GM18909 (cell line): ENCODE measurements around the gene ANKRD40.
"Not testable (repeated sequence)": the region's sequence is repeated elsewhere in the genome, so short reads cannot be mapped to it uniquely, and the experiment has no call there.

Experiments used
- ATAC-seq: cut with Tn5 transposase; IDR thresholded peaks from one replicate; pipeline ENCODE4 v1.9.1; 2021; ENCODE audit warnings: mild to moderate bottlenecking; ENCODE audit not compliant: unreplicated experiment, poor library complexity

Gene ANKRD40, protein sequence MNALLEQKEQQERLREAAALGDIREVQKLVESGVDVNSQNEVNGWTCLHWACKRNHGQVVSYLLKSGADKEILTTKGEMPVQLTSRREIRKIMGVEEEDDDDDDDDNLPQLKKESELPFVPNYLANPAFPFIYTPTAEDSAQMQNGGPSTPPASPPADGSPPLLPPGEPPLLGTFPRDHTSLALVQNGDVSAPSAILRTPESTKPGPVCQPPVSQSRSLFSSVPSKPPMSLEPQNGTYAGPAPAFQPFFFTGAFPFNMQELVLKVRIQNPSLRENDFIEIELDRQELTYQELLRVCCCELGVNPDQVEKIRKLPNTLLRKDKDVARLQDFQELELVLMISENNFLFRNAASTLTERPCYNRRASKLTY

GRCh38 chr17:50707289-50708049 is at the start of gene ANKRD40:
ANKRD40 (minus strand) TSS chr17:50707914; CDS start chr17:50707654, 260 bp downstream.
- ATAC-seq = peak; percentile 80

GRCh38 chr17:50754521-50754920 is 46.8 kb upstream of the ANKRD40 start:
- ATAC-seq = no peak

GRCh38 chr17:50749245-50749644 is 41.5 kb upstream of the ANKRD40 start:
- ATAC-seq = no peak

DNA sequence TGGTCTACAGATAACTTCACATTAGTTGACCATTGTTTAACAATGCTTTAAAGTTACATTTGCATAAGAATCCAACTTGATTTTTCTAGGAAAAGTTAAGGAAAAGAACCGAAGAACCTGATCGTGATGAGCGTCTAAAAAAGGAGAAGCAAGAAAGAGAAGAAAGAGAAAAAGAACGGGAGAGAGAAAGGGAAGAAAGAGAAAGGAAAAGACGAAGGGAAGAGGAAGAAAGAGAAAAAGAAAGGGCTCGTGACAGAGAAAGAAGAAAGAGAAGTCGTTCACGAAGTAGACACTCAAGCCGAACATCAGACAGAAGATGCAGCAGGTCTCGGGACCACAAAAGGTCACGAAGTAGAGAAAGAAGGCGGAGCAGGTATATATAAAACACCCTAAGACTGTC is 37.9 kb upstream of the ANKRD40 start:
- ATAC-seq = no peak

DNA sequence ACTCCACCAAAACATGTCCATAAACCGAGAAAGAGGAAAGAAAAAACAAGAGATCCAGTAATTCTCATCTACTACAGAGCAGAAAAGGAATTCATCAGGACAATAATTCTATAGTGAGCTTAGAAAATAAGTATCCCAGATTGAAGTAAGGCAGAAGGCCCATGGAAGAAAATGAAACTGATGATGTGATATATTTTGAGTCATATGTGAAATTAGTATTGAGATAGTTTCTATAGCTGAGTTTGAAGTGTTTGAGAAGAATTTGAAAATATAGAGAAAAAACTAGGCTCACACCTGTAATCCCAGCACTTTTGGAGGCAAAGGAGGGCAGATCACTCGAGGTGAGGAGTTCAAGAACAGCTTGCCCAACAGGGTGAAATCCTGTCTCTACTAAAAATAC is 31.4 kb upstream of the ANKRD40 start:
- ATAC-seq = no peak

DNA sequence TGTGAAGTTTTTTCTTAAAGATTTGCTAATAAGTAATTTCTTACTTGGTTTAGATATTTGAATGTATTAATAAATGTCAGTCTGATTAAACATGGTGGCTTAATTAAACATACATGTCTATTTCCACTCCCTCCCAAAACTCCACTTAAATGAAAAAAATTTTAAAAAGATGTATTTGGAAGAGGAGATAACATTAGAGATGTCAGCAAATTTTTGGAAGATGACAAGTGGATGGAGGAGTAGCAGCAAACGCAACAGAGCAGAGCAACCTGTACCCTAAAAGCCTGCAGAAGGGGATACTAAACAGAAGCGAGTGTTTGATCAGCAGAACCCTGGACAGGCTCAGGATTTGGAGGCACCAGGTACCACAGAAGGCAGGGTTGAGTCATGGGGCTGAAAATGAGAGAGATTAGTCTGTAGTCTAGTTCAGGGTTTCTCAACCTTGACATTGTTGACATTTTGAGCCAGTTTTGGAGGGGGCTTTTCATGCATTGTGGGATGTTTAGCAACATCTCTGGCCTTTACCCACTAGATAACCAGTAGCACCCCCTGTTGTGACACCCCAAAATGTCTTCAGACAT is 29.5 kb upstream of the ANKRD40 start:
- no peak for ATAC-seq

DNA sequence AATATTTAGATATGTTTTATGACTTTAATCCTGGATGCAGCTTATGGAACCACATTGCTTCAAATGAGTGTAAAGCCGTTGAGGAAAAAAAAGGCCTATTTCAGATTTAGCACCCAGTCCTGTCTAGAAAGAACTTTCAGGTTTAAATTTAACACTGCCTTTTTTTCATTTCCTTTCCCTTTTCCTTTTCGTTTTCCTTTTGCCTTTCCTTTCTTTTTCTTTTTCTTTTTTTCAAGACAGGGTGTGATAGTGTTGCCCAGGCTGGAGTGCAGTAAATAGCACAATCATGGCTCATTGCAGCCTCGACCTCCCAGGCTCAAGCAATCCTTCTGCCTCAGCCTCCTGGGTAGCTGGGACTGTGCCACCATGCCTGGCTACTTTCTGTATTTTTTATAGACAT is 27.6 kb upstream of the ANKRD40 start:
- no peak for ATAC-seq

DNA sequence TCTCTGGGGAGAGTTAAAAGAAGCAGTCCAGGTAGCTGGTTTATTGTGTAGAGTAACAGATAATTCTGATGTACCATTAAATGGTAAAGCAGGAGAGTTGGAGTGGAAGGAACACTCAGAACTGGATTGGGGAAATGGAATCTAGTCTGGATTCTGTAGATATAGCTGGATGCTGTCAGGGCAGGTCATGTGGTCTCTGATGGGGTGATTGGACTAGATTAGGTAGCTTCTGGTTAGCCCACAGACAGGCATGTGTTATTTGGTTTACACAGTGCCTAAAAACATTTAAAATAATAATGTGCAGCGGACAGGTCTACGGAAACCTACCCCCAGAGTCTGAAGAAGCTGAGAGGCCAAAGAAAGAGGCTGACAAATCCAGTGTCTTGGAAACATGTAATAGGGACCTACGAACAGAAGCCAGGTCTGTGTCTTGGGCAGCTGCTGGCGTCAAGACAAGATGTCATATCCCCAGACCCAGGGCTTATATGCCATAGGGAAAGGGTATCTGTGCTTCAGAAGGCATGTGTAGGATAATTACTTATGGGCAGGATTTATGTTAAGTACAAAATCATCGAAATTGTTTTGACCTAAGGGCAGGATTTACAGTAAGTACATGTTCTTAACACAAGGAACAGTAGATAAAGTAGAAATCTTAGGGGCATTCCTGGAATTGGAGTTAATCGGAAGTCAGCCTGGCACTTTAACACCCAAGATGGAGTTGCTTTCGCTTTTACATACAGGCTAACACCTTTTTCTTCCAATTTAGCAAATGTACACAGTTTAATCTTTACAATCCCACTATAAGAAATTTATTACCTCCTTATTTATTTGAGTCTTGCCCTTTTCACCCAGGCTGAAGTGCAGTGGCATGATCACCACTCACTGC is 24.1 kb upstream of the ANKRD40 start:
- ATAC-seq = no peak

DNA sequence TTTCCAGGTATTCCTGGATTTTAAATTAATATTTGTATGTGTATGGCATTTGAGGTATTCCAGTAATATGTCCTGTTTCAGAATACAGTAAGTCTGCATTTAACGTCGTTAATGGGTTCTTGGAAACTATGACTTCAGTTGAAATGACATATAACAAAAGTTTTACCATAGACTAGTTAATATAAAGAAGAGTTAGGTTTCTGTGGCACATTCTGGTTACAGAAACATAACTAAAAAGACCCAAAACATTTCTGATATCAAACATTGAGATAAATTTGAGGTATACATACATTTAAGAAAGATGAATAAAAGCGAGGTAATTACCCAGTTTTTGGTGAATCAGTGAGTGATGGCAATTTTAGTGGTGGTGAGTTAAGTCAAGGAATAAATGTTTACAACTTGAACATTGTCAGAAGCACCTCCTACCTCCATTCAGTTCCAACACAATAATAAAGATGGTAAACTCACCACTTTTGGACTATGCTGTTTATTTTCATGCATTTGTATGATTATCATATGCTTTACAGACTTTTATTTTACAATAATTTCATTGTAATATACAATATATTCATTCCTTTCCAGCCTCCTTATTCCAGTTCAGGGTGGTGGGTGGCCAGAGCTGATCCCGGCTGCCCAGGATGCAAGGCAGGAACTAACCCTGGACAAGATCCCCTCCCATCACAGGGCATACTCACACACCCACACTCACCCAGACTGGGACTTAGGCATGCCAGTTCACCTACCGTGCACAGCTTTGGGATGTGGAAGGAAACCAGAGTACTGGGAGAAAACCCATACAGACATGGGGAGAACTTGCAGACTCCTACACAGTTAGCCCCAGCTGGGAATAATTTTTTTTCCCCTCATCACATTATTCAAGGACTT is 21.4 kb upstream of the ANKRD40 start:
- ATAC-seq = no peak

- no peak for ATAC-seq
Observed at GRCh38 chr17:50728112-50728429, 20.4 kb upstream of the ANKRD40 start.

DNA sequence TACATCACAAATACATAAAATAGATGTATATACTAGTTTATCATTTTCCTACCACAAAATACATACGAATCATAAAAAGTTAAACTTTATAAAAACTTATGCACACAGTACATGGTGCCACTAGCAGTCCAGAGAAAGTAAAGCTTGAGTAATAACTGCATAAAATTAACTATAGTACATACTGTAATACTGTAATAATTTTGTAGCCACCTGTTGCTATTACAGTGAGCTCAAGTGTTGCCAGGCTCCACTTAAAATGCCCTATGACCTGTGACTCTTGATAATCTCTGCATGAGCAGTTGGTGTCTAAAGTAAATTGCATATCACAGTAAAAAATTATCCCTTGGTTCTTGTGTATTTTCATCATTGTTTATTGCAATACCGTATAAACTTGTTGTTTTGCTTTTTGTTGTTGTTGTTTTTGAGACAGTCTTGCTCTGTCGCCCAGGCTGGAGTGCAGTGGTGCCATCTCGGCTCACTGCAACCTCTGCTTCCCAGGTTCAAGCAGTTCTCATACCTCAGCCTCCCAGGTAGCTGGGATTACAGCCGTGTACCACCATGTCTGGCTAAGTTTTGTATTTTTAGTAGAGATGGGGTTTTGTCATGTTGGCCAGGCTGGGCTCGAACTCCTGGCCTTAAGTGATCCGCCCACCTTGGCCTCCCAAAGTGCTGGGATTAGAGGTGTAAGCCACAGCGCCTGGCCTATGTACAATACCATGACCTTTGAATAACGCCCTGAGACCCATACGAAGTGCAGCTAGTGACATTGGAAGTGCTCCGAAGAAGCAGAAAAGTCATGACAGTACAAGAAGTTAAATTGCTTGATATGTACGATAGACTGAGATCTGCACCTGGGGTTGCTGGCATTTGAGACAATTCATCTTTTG is 18.3 kb upstream of the ANKRD40 start:
- no peak for ATAC-seq

GRCh38 chr17:50724622-50725021 is 16.9 kb upstream of the ANKRD40 start:
- not testable (repeated sequence) for ATAC-seq

- ATAC-seq = no peak
Observed at GRCh38 chr17:50722746-50723145, 15.0 kb upstream of the ANKRD40 start.

DNA sequence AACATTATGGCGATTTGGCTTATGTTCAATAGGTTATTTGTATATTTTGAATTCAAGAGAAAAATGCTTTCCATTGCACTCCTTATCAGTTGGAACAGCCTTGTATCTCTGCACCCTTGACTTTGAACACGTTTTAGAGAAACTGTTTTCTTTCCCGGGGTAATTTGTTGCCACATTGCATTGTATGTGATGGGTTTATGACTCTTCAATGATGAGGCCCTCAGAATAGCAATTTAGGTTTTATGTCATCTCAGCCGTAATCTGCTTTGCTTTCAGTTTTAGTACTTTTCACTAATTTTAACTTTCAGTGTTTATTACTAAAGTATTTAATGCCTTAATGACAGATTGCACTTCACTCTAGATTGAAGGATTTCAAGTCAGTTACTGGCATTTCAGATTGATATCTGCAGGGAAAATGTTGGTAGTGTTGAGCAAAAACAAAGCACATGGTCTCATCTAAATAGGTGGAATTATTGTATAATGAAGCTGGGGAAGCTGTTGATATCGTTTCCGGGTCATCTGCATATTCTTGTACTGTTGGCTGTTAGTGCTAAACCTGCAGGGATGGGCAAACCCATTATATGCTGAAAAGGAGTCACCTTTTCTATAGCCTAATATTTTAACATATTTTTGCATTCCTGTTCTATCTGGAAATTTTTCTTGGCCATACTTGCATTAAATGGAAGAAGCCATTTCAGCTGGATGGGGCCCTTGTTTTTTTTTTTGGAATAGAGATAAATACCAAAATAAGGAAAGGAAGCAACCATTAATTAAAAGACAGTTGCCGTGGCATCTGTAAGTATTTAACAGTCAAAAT is 13.7 kb upstream of the ANKRD40 start:
- no peak for ATAC-seq

- no peak for ATAC-seq
Observed at GRCh38 chr17:50719924-50720794, 12.4 kb upstream of the ANKRD40 start.

GRCh38 chr17:50719144-50719923 is 11.6 kb upstream of the ANKRD40 start, which contains the start of gene LUC7L3:
LUC7L3 (plus strand) TSS chr17:50719603; CDS start chr17:50719733, 130 bp downstream.
- peak; percentile 94 for ATAC-seq
